ENCODE data around the gene ARHGAP23.
"Not testable (repeated sequence)": the region's sequence is repeated elsewhere in the genome, so short reads cannot be mapped to it uniquely, and the experiment has no call there.

ARHGAP23 gene

GRCh38 chr17:38421171-38421841 lies 7.0 kb upstream of the ARHGAP23 start:
- DNase-seq = no peak

GRCh38 chr17:38421871-38422827 lies 6.1 kb upstream of the ARHGAP23 start:
- DNase-seq = no peak

GRCh38 chr17:38424297-38424972 lies 3.8 kb upstream of the ARHGAP23 start:
- DNase-seq = no peak

GRCh38 chr17:38425031-38425430 lies 3.2 kb upstream of the ARHGAP23 start:
- DNase-seq = no peak

- no peak for DNase-seq
Measured at GRCh38 chr17:38425744-38426143, 2.5 kb upstream of the ARHGAP23 start.

- DNase-seq = no peak
Measured at GRCh38 chr17:38426441-38426840, 1.8 kb upstream of the ARHGAP23 start.

DNA sequence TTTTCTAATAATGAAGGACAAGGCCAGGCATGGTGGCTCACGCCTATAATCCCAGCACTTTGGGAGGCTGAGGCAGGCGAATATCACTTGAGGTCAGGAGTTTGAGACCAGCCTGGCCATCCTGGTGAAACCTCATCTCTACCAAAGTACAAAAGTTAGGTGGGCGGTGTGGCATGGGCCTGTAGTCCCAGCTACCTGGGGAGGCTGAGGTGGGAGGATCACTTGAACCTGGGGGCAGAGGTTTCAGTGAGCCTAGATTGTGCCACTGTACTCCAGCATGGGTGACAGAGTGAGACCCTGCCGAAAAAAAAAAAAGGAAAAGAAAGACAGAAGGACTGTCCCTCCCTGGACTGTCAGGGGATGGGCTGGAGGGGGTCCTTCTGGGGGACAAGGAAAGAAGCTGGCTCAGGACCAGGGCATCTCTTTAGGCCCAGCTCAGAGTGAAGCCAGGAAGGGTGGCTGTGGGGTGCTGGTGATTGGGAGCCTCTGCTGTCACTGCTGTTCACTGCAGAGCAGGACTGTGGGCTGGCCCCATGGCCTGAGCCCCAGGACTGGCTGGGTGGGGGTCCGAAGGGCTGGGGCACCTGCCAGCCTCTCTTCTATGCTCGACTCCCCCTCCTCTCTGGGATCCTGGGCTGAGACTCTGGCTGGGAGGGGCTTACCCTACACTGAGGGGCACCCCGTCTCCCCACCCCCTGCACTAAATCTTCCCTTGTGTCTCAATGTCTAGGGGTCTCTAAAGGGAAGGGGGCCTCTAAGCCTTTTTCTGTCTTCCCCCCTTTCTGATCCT lies 909 bp upstream of the ARHGAP23 start:
- DNase-seq = no peak

GRCh38 chr17:38428643-38429371 lies 543 bp downstream of the ARHGAP23 start:
- no peak for DNase-seq

GRCh38 chr17:38429476-38430100 lies 1.3 kb downstream of the ARHGAP23 start:
- DNase-seq = no peak

DNA sequence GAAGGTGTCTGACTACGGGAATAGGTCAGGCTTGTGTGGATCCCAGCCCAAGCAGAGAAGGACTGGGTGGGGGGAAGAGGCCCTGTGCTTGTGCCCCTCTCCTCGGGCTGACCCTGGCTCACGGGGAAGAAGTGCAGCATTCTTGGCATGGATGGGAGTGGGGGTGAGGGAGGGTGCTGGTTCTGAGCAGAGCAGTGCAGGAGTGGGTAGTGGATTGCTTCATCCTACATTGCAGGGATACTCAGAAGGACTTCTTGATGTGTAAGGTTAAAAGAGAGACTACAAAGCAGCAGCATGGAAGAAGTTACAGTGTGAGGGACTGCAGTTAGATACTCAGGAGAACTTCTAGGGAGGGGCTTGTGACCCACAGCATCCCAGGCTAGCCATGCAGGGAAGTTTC lies 2.1 kb downstream of the ARHGAP23 start:
- DNase-seq = no peak

DNA sequence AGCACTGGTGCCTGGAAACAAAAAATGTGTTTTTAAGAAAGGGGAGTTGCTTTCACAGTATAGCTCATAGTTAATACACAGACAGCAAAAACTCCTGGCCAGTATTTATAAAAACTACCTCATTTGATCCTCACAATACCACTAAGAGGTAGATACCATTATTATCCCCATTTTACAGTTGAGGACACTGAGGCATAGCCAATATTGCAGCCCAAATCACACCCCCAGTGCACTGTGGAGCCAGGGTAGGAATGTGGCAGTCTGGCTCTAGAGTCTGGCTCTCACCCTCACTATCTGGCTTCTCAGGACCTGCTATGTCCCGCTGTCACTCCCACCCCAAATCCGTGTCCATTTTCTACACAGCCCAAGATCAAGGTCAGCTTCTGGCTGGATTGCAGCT lies 2.6 kb downstream of the ARHGAP23 start:
- no peak for DNase-seq

- no peak for DNase-seq
Measured at GRCh38 chr17:38431346-38432145, 3.3 kb downstream of the ARHGAP23 start.

- no peak for DNase-seq
Measured at GRCh38 chr17:38434178-38434665, 6.0 kb downstream of the ARHGAP23 start.

DNA sequence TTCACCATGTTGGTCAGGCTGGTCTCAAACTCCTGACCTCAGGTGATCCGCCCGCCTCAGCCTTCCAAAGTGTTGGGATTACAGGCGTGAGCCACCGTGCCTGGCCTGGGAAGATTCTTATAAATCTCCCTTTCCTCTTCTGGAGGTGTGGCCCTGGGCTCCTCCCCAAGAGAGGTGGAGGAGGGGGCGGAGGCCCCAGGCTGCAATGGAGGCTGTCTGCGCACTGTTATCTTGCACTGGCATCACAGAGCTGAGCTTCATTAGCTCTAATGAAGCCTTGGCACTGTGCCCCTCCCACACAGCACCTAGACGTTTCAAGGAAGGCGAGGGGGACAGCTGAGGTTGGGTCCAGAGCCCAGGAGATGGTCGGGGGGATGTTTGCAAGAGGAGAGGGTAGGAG lies 7.5 kb downstream of the ARHGAP23 start:
- no peak for DNase-seq

GRCh38 chr17:38436386-38436785 lies 8.1 kb downstream of the ARHGAP23 start:
- no peak for DNase-seq

DNA sequence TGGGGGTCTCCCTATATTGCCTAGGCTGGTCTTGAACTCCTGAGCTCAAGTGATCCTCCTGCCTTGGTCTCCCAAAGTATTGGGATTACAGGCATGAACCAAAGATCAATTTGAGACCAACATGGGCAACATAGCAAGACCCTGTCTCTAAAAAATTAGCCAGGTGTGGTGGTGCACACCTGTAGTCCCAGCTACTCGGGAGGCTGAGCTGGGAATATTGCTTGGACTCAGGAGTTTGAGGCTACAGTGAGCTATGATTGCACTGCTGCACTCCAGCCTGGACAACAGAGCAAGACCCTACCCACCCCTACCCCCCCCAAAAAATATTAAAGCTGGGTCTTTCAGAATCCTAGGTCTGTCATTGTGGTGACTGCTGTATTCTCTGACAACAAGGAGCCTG lies 9.0 kb downstream of the ARHGAP23 start:
- not testable (repeated sequence) for DNase-seq

- DNase-seq = no peak
Measured at GRCh38 chr17:38439436-38439835, 11.2 kb downstream of the ARHGAP23 start.

DNA sequence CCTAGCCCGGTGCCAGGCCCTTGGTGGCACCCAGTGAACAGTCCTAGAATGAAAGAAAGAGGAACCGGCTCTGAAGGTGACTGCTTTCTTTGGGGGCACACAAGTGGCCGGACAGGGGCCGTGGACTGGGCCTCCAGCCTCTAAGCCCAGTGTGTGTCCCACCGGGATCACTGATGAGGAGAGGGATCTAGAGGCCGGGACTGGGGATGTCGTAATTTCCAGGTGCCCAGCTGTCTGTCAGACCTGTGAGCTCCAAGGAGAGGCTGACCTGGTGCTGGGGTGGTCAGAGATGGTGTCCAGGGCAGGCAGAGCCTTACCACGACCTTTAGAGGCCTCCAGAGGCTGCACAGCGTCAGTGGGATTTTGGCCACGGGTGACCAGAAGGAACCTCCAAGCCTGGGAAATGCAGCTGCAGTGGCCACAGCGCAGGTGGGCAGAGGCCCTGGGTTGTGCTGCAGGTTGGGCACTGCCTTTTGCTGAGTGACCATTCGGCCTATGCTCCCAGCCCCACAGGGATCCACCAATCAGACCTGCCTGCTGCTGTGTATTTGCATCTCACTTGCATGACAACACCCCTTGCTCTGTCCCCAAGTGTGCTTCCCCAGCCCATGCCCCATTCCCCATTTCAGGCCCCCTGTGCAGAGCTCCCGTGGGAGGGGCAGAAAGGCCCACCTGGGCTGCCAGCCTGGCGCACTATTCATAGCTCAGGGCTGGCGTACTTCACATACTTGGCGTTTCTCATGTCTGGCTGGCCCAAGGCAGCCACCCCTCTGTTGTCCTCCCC lies 12.5 kb downstream of the ARHGAP23 start:
- DNase-seq = no peak

DNA sequence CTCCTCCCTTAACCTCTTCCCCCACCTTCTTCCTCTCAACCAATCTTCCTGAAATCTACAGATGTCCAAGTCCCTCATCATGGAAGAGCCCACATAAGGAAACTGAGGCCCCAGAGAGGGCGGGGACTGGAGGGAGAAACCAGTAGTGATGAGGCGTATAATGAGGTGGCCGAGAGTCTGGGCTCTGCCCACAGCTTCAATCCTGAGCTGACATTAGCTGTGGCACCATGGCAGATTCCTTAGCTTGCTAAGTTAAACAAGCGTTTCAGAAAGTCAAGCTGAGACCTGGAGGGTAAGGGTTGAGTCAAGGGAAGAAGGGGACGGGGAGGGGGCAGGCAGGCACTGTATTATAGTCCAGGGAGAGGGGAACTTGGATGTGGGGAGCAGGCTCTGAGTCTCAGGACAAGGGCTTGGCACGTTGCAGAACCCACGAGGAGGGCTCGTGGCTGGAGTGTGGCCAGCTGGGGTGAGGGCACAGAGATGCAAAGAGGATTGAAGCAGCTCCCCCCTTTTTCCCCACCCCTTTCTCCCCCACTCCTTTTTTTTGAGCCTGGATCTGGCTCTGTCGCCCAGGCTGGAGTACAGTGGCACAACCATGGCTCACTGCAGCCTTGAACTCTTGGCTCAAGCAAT lies 13.3 kb downstream of the ARHGAP23 start:
- no peak for DNase-seq
